SIG-M5 (cell line): Measurements from ENCODE around the gene TMEM14C.
A peak's percentile ranks its signal among the peaks of the same experiment; 100 is the strongest.

Source experiments
- DNase-seq: peaks from one replicate; lab custom pipeline; 2025; lab: John Stamatoyannopoulos, UW

The TMEM14C gene

GRCh38 chr6:10722820-10723566, at the start of gene TMEM14C:
Gene TMEM14C, plus strand, starts transcription at chr6:10723070. Its CDS starts 1,544 bp downstream, at chr6:10724614.
- peak; percentile 50 for DNase-seq

- DNase-seq: no peak
Observed at GRCh38 chr6:10676403-10676802, 46.5 kb upstream of the TMEM14C start.

GRCh38 chr6:10678456-10678855, 44.4 kb upstream of the TMEM14C start:
- DNase-seq: no peak

- no peak for DNase-seq
Observed at GRCh38 chr6:10681795-10682194, 41.1 kb upstream of the TMEM14C start.

GRCh38 chr6:10682355-10682988, 40.4 kb upstream of the TMEM14C start:
- no peak for DNase-seq

- no peak for DNase-seq
Observed at GRCh38 chr6:10684618-10685017, 38.3 kb upstream of the TMEM14C start.

- DNase-seq: no peak
Observed at GRCh38 chr6:10685092-10685915, 37.6 kb upstream of the TMEM14C start.

GRCh38 chr6:10686901-10687300, 36.0 kb upstream of the TMEM14C start:
- no peak for DNase-seq

- DNase-seq: no peak
Observed at GRCh38 chr6:10687582-10687981, 35.3 kb upstream of the TMEM14C start.

GRCh38 chr6:10690651-10691445, 32.0 kb upstream of the TMEM14C start:
- no peak for DNase-seq

GRCh38 chr6:10692965-10693538, 29.8 kb upstream of the TMEM14C start:
- DNase-seq: no peak

GRCh38 chr6:10694302-10695085, 28.4 kb upstream of the TMEM14C start, which contains the start of the genes C6orf52 and PAK1IP1:
Gene C6orf52, minus strand, starts transcription at chr6:10694616. Its CDS starts 7,066 bp downstream, at chr6:10687550.
Gene PAK1IP1, plus strand, starts transcription at chr6:10694972. Its CDS starts 14 bp downstream, at chr6:10694986.
- peak; percentile 81 for DNase-seq

- DNase-seq: no peak
Observed at GRCh38 chr6:10695086-10695657, 27.7 kb upstream of the TMEM14C start.

- no peak for DNase-seq
Observed at GRCh38 chr6:10696655-10697054, 26.2 kb upstream of the TMEM14C start.

GRCh38 chr6:10713962-10714361, 8.9 kb upstream of the TMEM14C start:
- no peak for DNase-seq

GRCh38 chr6:10719296-10719963, 3.4 kb upstream of the TMEM14C start:
- no peak for DNase-seq

GRCh38 chr6:10719964-10720264, 3.0 kb upstream of the TMEM14C start:
- no peak for DNase-seq

- no peak for DNase-seq
Observed at GRCh38 chr6:10720265-10720959, 2.5 kb upstream of the TMEM14C start.
